NOMO-1 (cell line): Measurements from ENCODE around the gene FGF6.
"Not testable (repeated sequence)": the region's sequence is repeated elsewhere in the genome, so short reads cannot be mapped to it uniquely, and the experiment has no call there.

ENCODE experiments used
- DNase-seq, 2 experiments: peaks; one replicate each; lab custom pipeline; 2025; ENCODE audit not compliant: unreplicated experiment in 2 of 2; lab: John Stamatoyannopoulos, UW

FGF6 gene

DNA sequence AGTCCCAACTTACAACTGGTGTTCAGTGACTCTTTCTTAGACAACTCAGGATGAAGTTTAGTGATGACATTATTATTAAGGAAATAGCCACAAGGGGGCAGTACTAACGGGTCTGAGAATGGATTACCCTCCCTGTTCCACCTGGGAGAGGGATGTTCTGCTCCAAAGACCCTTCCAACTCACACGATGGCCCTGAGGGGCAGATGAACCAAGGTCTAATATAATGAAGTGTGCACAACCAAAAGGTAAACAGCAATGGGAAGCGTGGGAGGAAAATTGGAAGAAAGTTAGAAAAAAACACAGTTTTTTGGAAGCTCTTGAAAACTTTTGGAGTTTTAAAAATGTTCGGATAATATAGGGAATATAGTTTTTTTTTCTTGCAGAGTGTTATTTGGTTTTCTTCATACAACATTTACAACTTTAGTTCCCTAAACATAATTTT, 24.0 kb downstream of the FGF6 start:
- peak; percentile 5 to 43 for DNase-seq

DNA sequence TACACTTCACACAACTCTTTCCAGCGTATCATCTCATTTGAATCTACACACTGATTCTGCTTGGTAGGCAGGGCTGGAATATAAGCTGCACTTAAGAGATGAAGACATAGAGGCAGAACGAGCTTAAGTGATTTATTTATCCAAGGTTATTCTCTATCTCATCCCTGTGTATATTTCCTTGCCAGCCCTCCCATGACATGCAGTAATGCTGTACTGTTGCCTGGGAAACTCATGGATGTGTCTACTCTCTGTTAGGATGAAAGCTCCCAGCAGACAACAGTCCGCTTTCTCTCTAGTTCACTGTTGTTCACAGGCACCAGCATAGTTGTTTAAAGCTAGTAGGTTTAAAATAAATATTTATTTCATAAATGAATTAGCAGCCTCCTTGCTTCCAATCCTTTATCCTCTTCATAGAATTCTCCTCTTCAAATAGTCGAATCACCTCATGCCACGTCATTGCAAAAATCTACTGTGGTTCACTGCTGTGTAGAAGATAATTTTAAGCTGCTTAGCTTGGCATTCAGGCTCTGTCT, 25.4 kb downstream of the FGF6 start:
- no peak for DNase-seq

DNA sequence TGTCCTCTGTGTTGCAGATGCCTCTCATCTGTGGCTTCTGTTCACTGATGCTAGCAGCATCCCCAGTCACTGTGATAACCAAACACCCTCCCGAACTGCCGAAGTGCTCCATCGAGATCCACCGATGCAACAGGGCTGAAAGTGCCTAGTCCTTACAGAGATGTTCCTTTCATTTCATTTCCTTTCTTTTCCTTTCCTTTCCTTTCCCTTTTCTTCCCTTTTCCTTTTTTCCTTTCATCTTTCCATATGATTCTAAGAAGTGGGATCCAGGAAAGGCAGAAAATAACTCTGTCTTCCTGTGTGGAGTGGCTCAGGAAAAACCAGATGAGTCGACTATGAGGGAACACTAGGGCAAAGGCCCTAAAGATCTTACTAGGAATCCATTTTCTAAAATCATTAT, 26.7 kb downstream of the FGF6 start:
- DNase-seq, result no peak

GRCh38 chr12:4417936-4418335, 27.7 kb downstream of the FGF6 start:
- DNase-seq, result no peak

DNA sequence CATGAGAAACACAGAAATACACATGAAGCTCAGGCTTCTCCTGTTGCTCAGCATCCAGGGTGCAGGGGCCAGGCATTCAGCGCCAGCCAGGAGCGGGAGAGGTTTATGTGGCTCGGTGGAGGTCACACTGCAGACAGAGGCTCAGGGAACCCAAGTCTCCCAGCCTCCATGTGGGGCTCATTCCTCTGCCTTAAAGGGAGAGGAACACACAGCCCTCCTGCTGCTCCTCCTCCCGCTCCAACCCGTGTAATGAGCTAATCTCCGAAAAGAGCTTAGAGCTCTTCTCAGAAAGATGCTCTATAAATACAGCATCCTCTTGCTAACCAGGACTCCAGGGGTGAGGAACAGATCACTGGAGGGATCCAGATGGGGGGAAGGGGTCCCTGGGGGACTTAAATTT, 28.2 kb downstream of the FGF6 start:
- DNase-seq, result no peak

DNA sequence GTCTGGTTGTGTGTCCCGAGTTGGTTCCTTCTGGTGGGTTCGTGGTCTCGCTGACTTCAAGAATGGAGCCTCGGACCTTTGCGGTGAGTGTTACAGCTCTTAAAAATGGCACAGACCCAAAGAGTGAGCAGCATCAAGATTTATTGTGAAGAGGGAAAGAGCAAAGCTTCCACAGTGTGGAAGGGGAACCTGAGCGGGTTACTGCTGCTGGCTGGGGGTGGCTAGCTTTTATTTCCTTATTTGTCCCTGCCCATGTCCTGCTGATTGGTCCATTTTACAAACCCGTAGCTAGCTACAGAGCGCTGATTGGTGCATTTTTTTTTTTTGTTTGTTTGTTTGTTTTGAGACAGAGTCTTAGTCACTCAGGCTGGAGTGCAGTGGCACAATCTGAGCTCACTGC, 29.3 kb downstream of the FGF6 start:
- DNase-seq, result no peak

DNA sequence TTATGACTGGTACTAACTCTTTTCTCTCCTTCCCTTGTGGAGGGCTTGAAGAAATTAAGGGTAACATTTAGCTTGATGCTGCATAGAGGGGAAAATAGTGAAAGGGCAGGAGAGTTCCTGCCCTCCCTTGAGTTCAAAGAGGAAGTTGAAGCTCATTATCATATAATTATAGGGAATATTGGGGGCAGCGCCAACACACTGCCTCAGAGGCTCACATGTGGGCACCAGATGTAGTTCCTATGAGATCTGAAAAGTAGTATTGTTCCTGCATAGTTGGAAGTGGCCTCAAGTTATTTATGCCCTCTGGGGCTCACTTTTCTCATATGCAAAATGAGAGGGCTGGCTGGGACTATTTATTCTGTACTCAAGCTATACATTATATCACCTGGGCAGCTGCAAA, 33.1 kb downstream of the FGF6 start:
- DNase-seq, result no peak

DNA sequence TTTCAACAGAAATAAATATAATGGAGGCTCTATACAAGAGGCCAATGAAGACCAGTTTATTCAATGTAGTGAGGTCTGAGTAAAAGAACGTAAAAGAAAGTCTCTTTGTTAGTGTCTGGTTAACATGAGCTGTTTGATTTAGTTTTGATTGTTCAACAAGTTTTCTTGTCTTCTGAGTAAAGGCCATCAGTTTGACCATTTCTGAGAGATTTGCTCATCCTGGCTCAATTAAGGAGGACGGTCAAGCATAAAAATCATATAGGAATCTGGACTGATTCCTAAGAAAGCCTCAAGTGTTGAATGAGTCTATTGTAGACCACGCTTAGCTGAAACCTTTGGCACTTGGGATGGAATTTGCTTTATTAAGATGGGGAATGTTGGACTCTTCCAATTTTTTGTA, 33.6 kb downstream of the FGF6 start:
- no peak for DNase-seq

DNA sequence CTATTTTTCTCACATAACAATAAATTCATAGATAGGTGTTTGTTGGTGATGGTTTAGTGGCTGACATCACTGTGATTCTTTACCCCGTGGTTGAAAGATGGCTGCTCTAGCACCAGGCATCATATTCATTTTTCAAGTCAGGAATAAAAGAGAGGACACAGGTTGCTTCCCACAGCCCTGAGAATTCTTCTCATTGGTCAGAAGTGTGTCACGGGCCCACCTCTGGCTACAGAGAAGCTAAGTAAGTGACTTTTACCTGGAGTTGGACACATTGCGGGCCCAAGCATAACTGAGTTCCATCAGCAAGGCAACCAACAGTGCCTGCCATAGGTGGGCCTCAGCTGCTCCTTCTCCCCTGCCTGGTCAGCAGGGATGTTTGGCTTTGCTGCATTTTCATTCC, 38.5 kb downstream of the FGF6 start:
- no peak for DNase-seq

DNA sequence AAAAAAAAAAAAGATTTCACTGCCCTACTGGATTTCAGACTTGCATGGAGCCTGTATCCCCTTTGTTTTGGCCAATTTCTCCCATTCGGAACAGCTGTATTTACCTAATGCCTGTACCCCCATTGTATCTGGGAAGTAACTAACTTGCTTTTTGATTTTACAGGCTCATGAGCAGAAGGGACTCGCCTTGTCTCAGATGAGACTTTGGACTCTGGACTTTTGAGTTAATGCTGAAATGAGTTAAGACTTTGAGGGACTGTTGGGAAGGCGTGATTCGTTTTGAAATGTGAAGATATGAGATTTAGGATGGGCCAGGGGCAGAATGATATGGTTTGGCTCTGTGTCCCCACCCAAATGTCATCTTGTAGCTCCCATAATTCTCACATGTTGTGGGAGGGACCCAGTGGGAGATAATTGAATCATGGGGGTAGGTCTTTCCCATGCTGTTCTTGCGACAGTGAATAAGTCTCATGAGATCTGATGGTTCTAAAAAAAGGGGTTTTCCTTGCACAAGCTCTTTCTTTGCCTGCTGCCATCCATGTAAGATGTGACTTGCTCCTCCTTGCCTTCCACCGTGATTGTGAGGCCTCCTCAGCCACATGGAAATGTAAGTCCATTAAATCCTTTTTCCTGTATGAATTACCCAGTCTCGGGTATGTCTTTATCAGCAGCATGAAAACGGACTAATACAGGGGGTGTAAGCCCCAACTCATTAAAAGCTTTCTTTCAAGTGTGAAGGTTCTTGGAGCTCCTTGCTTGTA, 40.6 kb downstream of the FGF6 start:
- DNase-seq, result not testable (repeated sequence)

DNA sequence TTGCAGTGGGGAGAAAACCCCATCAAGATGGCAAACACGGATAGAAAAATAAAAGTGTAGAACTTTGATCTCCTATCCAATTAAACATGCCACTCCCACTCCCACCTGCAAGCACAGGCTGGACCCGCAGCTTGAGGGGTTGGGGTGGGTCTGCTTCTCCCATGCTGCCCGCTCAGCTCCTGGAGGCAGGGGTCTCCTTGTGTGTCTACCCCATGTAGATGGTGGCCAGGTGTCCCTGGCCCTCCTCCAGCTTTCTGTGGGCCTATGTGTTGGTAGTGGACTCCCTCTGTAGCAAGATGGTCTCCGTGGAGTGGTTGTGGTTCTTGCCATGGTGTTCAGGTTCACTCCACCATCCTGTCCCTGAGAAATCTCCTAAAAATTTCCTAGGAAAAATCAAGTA, 42.6 kb downstream of the FGF6 start:
- DNase-seq, result no peak

GRCh38 chr12:4401117-4401516, 44.5 kb downstream of the FGF6 start:
- no peak for DNase-seq

DNA sequence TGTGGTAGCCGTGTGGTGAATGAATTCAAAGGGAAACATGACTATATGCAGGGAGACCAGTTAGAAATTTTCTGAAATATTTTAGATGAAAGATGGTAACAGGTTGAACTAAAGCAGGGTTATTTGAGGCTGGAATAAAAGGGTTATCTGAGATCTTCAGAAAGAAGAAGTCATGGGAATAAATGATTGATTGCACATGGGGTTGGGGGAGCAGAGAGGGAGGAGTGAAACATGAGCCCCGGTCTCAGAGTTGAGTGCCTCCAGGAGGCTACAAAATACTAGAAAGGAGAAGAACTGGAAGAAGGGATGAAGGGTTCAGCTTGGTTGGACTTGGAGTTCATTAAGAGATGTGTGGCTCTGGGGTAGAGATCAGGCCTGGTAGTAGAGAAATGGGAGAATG, 49.8 kb downstream of the FGF6 start:
- no peak for DNase-seq

GRCh38 chr12:4393211-4393610, 52.4 kb downstream of the FGF6 start:
- no peak for DNase-seq

GRCh38 chr12:4392223-4392742, 53.3 kb downstream of the FGF6 start:
- no peak for DNase-seq

DNA sequence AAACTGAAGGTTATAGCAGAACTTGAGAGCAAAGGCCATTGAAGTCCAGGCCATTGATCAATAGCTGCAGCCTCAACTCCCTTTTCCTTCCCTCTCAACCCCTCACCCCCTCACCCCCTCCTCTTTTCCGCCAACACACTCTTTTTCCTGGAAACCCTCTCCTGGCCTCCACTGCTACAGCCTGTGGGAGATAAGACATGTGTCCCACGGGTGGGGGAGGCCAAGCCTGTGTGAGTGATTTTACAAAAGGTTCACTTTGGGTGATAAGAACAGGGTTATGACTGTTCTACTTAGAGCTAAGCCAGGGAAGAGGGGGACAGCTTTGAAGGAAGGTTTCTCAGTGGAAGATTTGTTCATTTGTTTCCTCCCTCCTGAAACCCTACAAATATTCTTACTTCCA, 57.0 kb downstream of the FGF6 start:
- DNase-seq, result no peak

DNA sequence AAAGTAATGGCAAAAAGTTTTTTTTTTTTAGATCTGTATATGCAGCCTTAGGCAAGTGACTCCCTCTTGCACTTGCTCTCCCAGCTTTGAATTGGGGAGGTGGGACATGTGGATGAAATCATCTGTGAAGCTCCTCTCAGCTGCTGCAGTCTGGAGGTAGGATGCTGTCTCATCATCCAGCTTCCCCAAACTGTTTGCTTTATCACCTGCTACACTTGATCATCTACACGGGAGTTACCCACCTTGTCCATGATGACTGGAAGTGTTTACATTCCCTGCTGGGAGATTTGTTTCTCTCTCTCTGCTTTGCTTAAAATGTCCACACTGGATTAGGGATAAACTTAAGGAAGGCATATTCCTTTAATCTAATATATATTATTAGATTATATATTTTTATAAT, 57.6 kb downstream of the FGF6 start:
- no peak for DNase-seq

DNA sequence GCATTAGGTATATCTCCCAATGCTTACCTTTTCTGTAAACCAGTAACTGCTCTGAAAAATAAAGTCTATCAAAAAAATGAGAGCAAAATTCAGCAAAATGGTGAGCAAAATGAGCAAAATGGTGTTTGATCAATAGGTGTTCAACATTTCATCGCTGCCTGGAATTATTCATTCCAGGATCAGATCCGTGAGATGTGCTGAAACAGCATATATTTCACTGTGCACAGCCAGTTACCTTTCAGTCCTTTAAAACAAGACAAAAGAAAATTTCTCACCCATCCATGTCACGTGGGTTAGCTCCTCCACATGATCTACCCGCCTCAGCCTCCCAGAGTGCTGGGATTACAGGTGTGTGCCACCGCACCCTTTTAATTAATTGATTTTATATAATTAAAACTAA, 58.0 kb downstream of the FGF6 start:
- no peak for DNase-seq

GRCh38 chr12:4386801-4387200, 58.8 kb downstream of the FGF6 start:
- no peak for DNase-seq
